Measurements from ENCODE around the gene CDK5RAP3.

DNA sequence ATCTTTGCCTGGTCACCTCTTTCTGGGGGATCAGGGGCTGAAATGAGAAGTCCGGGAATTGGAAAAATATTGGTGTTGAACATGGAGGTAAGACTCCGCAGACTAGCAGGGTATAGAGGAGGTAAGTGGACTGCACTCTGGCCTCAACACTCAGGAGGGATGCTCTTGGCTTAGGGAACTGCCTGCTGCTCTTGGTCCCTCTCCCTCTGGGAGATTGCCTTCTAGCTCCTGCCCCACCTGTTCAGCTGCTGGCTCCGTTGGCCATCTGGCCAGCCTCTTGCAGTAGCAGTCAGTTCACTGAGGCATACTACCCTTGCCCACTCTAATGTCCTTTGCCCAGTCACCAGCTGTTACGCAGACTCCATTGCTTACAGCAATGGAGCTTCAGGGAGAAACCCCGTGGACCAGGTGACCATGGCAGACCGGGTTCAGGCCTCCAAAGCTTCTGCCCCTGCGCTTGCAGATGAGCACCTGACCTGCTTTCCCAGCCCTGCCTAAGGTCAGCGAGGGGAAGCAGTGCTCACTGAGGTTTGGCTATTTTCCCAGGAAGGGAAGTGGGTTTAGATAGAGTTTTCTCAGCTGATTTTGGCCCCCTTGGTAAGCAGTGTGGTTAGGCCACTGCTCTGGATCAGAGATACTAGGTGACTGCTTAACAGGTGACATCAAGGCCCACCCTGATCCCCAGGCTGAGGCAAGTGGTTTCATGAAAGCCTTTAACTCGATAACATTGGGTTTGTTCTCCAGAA lies 11.9 kb downstream of the CDK5RAP3 start:
- TF ChIP-seq, protein P1, sequence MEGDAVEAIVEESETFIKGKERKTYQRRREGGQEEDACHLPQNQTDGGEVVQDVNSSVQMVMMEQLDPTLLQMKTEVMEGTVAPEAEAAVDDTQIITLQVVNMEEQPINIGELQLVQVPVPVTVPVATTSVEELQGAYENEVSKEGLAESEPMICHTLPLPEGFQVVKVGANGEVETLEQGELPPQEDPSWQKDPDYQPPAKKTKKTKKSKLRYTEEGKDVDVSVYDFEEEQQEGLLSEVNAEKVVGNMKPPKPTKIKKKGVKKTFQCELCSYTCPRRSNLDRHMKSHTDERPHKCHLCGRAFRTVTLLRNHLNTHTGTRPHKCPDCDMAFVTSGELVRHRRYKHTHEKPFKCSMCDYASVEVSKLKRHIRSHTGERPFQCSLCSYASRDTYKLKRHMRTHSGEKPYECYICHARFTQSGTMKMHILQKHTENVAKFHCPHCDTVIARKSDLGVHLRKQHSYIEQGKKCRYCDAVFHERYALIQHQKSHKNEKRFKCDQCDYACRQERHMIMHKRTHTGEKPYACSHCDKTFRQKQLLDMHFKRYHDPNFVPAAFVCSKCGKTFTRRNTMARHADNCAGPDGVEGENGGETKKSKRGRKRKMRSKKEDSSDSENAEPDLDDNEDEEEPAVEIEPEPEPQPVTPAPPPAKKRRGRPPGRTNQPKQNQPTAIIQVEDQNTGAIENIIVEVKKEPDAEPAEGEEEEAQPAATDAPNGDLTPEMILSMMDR (conservative IDR thresholded peaks at IDR 0.05; ENCODE audit: low read length): no peak
- TF ChIP-seq EZH2phosphoT487 (IDR thresholded peaks at IDR 0.05; ENCODE audit: borderline replicate concordance): no peak

All from Loucy (cell line).